ENCODE results near the gene SLC26A5.
A peak's percentile ranks its signal among the peaks of the same experiment; 100 is the strongest.
"Not testable (repeated sequence)": the region's sequence is repeated elsewhere in the genome, so short reads cannot be mapped to it uniquely, and the experiment has no call there.

The SLC26A5 gene

GRCh38 chr7:103425177-103425576 is 20.8 kb downstream of the SLC26A5 start:
- H3K4me3 ChIP-seq (ENCODE audit: low read depth, low read length): no peak overlapping the region
- peak; percentile 12 for TF ChIP-seq CTCF (conservative IDR thresholded peaks at IDR 0.05; ENCODE audit: low read depth, low read length)
- DNase-seq (ENCODE audit: low read depth): no peak

- TF ChIP-seq CTCF (conservative IDR thresholded peaks at IDR 0.05; ENCODE audit: low read depth, low read length): no peak
- DNase-seq (ENCODE audit: low read depth): no peak
- no peak overlapping the region for H3K4me3 ChIP-seq (ENCODE audit: low read depth, low read length)
Observed at GRCh38 chr7:103423467-103424179, 22.4 kb downstream of the SLC26A5 start.

DNA sequence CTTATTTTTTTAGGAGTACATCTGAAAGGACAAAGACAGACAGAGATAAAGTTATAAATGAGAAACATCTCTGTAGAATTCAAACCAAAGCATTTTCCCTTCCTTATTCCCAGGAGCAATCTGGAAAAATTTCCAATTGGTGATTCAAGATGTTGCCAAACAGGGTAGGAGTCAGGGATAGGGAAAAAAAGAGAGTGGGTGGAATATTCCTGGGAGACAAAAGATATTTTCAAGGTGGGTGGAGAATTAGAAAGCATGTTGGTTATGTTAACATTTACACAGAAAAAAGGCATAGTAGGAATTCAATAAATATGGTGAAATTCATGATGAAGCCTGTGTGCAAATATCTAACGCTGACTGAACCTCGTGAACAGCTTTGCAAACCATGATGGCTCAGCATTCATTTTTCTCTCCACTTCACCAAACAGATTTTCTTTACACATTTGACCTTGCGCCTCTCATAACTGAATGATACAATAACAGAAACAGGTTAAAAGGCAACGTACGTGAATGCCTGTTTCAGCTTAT is 25.1 kb downstream of the SLC26A5 start:
- no peak overlapping the region for H3K4me3 ChIP-seq (ENCODE audit: low read depth, low read length)
- no peak for DNase-seq (ENCODE audit: low read depth)
- TF ChIP-seq CTCF (conservative IDR thresholded peaks at IDR 0.05; ENCODE audit: low read depth, low read length): no peak

DNA sequence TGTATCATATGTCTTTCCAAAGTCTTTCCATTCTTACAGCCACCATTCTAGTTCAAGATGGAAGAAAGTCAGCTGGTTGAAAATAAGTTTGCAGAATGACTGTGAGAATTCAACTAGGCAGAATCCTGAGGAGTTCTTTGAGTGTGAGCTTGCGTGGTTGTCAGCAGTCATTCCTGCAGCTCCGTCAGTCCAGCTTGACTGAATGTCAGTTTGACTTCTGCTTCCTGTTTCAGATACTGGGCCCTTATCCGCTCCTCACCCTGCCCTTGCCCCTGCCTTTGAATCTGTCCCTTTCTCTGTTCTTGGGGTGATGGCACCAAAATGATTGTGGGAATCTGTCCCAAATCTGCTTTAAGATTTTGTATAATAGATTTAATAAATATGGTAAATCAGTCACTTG is 27.8 kb downstream of the SLC26A5 start:
- H3K4me3 ChIP-seq (ENCODE audit: low read depth, low read length): no peak overlapping the region
- DNase-seq (ENCODE audit: low read depth): no peak
- no peak for TF ChIP-seq CTCF (conservative IDR thresholded peaks at IDR 0.05; ENCODE audit: low read depth, low read length)

- DNase-seq (ENCODE audit: low read depth): no peak
- no peak overlapping the region for H3K4me3 ChIP-seq (ENCODE audit: low read depth, low read length)
- no peak for TF ChIP-seq CTCF (conservative IDR thresholded peaks at IDR 0.05; ENCODE audit: low read depth, low read length)
Observed at GRCh38 chr7:103413407-103413806, 32.6 kb downstream of the SLC26A5 start.

- TF ChIP-seq CTCF (conservative IDR thresholded peaks at IDR 0.05; ENCODE audit: low read depth, low read length): no peak
- H3K4me3 ChIP-seq (ENCODE audit: low read depth, low read length): no peak overlapping the region
- no peak for DNase-seq (ENCODE audit: low read depth)
Observed at GRCh38 chr7:103412151-103412550, 33.9 kb downstream of the SLC26A5 start.

- DNase-seq (ENCODE audit: low read depth); H3K4me3 ChIP-seq (ENCODE audit: low read depth, low read length): not testable (repeated sequence)
Observed at GRCh38 chr7:103405789-103406613, 40.0 kb downstream of the SLC26A5 start.

- not testable (repeated sequence) for H3K4me3 ChIP-seq (ENCODE audit: low read depth, low read length); DNase-seq (ENCODE audit: low read depth)
Observed at GRCh38 chr7:103399687-103400086, 46.3 kb downstream of the SLC26A5 start.
